Kidney (tissue), 14 donors: Measurements from ENCODE around the gene IGF1R. TPM values are rescaled to one million over a fixed set of nuclear protein-coding genes. Genes with fewer than 3 reads are reported as not detected.

Experiments
- DNase-seq, 5 donors: peaks; one replicate each; pipeline ENCODE4 v3.0.0-alpha.2; 2013 to 2020
- FAIRE-seq: peaks from 2 replicates; lab custom pipeline; 2012; peaks lifted over from hg19 to GRCh38; lab: Jason Lieb, UNC
- H3K27ac ChIP-seq, 2 donors: one replicate each; pipeline ENCODE4 v1.7.0; 2013; ENCODE audit warnings: low read depth in 2 of 2, low read length in 2 of 2, inconsistent platforms in 1 of 2
- H3K27me3 ChIP-seq: one replicate; pipeline ENCODE4 v1.7.1; 2013; ENCODE audit warnings: low read length, inconsistent platforms; ENCODE audit not compliant: control insufficient read depth, insufficient read depth
- H3K36me3 ChIP-seq, 3 donors: one replicate each; pipeline versions ENCODE4 v1.7.0 to v1.7.1; 2013; ENCODE audit warnings: low read length in 3 of 3, control low read depth in 1 of 3, inconsistent platforms in 1 of 3; ENCODE audit not compliant: insufficient read depth in 3 of 3, control insufficient read depth in 2 of 3
- H3K4me1 ChIP-seq, 3 donors: one replicate each; pipeline versions ENCODE4 v1.7.0 to v1.7.1; 2013; ENCODE audit warnings: low read length in 3 of 3, inconsistent platforms in 1 of 3, low read depth in 1 of 3; ENCODE audit not compliant: control insufficient read depth in 2 of 3, insufficient read depth in 2 of 3
- H3K4me3 ChIP-seq, 3 donors: one replicate each; pipeline versions ENCODE4 v1.7.0 to v1.8.1; 2013; ENCODE audit warnings: low read length in 3 of 3, control low read depth in 1 of 3, inconsistent platforms in 1 of 3
- H3K9ac ChIP-seq, 3 donors: one replicate each; pipeline versions ENCODE4 v1.7.0 to v1.7.1; 2013; ENCODE audit warnings: low read length in 3 of 3, control low read depth in 1 of 3, inconsistent platforms in 1 of 3
- H3K9me3 ChIP-seq, 3 donors: one replicate each; pipeline versions ENCODE4 v1.7.0 to v1.7.1; 2013; ENCODE audit warnings: low read length in 3 of 3, control low read depth in 1 of 3, inconsistent platforms in 1 of 3; ENCODE audit not compliant: control insufficient read depth in 2 of 3, insufficient read depth in 1 of 3
- intact Hi-C: fragments of 100-400 bp; cut with DNase I; formaldehyde crosslinking; loops from one replicate; pipeline ENCODE4 v1.11.1; 2022
- polyA plus RNA-seq: library from polyadenylated mRNA; stranded (reverse); fragments of 350-450 nt; fragmentation: Illumina TruSeq; extraction: RNeasy Lipid Tissue Mini Kit (QIAGEN cat#74804); gene quantifications from one replicate; pipeline ENCODE4 v1.2.3, GENCODE V29; 2014; ENCODE audit warnings: low read depth, low replicate concordance; ENCODE audit not compliant: insufficient read depth
- total RNA-seq: library from RNA; stranded (reverse); fragmentation: NEBNext Ultra II Directional; extraction: Animal tissue kit (Norgen Biotek cat#: 25700); gene quantifications from one replicate; pipeline ENCODE4 v1.2.1, GENCODE V29; 2021
- TF ChIP-seq, protein P1 (sequence below): IDR thresholded peaks from 3 replicates; pipeline ENCODE4 v1.5.1; 2012; ENCODE audit warnings: mild to moderate bottlenecking, moderate library complexity, borderline replicate concordance; ENCODE audit not compliant: insufficient read depth; ENCODE audit errors: extremely low read depth
- donor health status: control.
- donor health status: control.
- donor health status: control.
- donor health status: control.
- donor health status: control.
- donor health status: DM: yes; HTN: yes; CAD: no.
- donor health status: Normal renal cell carcinoma (clear cell type).

The IGF1R gene
- total and polyA plus RNA-seq, 2 donors from 2014 or later: 6.5 to 73.2 TPM

DNA sequence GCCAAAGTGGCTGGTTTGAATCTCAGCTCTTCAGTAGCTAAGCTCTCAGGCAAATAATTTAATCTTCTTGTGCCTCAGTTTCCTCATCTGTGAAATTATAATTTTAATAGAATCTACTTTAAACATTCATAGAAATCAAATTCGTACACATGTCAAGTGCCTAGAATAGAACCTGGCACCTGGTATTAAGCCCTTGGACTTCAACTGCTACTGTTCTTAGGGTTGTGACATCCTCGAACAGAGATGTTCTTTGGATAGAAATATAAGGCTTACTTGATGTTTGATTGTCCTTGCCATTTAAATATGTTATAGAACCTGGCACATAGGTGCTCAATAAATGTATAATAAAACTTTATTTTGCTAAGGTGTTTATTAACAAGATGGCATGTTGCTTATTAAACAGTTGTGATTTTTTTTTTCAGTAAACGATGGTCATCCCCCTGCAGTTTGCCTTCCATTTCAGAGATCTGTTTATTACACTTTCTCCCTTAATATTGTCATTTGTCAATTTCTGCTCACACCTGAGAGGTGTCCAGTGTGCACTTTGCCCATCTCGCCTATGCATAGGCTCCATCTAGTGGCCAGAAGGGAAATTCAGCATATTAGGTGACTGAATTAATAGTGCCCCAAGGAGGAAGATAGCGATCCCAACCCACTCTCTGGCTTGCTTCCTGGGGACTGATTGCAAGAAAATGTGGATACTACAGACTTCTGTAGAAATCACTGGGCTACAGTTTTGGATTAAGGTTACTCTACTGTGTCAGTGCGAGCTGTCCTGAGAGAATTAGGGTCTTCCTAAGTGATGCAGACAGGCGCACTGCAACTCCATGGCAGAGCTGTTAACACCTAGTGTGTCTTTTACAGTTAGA, 10.7 kb downstream of the IGF1R start:
- intact Hi-C loops: no loop called here
- no peaks in the 10 kb centered on the region for H3K36me3 ChIP-seq
- H3K4me3 ChIP-seq: no peak overlapping the region
- H3K27ac ChIP-seq: peak overlapping the region in 1 of 2 donors; percentile 23
- peak overlapping the region in 1 of 3 donors; percentile 17 for H3K9ac ChIP-seq
- peak in 3 of 5 donors; percentile 35 to 77 (median 75) for DNase-seq
- TF ChIP-seq, protein P1, sequence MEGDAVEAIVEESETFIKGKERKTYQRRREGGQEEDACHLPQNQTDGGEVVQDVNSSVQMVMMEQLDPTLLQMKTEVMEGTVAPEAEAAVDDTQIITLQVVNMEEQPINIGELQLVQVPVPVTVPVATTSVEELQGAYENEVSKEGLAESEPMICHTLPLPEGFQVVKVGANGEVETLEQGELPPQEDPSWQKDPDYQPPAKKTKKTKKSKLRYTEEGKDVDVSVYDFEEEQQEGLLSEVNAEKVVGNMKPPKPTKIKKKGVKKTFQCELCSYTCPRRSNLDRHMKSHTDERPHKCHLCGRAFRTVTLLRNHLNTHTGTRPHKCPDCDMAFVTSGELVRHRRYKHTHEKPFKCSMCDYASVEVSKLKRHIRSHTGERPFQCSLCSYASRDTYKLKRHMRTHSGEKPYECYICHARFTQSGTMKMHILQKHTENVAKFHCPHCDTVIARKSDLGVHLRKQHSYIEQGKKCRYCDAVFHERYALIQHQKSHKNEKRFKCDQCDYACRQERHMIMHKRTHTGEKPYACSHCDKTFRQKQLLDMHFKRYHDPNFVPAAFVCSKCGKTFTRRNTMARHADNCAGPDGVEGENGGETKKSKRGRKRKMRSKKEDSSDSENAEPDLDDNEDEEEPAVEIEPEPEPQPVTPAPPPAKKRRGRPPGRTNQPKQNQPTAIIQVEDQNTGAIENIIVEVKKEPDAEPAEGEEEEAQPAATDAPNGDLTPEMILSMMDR: peak; percentile 81
- H3K4me1 ChIP-seq: peaks cover 0 to 35% (median 20%) of the 10 kb centered on the region in 3 donors
- no peaks in the 10 kb centered on the region for H3K9me3 ChIP-seq
- no peaks in the 10 kb centered on the region for H3K27me3 ChIP-seq
- peak; percentile 49 for FAIRE-seq

DNA sequence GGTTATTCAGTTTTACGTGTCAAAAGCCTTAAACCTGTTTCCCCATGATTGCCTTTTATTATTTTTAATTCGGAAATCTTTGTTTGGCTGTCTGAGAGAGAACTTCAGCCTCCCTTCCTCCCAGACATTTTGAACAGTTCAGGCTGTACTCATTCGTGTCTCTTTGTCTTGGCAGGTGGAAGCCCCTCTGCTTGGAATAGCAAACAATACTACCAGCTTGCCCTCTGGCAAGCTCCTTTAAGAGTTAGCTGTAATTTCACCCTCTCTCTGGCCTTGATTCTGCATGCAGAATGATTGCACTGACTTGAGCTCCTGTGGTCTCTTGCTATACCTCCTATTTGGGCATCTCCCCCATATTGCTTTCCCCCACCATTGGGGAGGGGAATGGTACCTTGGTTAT, 11.7 kb downstream of the IGF1R start:
- TF ChIP-seq, protein P1: no peak
- Histone ChIP-seq H3K27me3 (no peaks in the 10 kb centered on the region), H3K36me3 (no peaks in the 10 kb centered on the region), H3K9me3 (no peaks in the 10 kb centered on the region), H3K4me3 (no peak overlapping the region), H3K27ac (no peak overlapping the region), H3K4me1 (peaks cover 0 to 26% (median 15%) of the 10 kb centered on the region in 3 donors), H3K9ac (no peak overlapping the region)
- DNase-seq: no peak
- intact Hi-C loops: loop anchor here (5.0 kb wide), 1 partner anchor 138 kb away; no protein-coding TSS in a partner anchor
- no peak for FAIRE-seq

GRCh38 chr15:98663045-98663444, 14.7 kb downstream of the IGF1R start:
- H3K4me1 ChIP-seq: peaks cover 0 to 16% (median 15%) of the 10 kb centered on the region in 3 donors
- H3K36me3 ChIP-seq: no peaks in the 10 kb centered on the region
- FAIRE-seq (no peak), DNase-seq (no peak)
- no peaks in the 10 kb centered on the region for H3K27me3 ChIP-seq
- TF ChIP-seq, protein P1: no peak
- no peak overlapping the region for H3K4me3 ChIP-seq
- H3K9ac ChIP-seq: no peak overlapping the region
- intact Hi-C loops: loop anchor here (5.0 kb wide), 1 partner anchor 141 kb away; no protein-coding TSS in a partner anchor
- H3K9me3 ChIP-seq: no peaks in the 10 kb centered on the region
- H3K27ac ChIP-seq: no peak overlapping the region
